ENCODE results near the gene PDE6C.

- TF ChIP-seq CTCF (IDR thresholded peaks at IDR 0.05; ENCODE audit: control extremely low read depth in 1 of 3, insufficient read depth in 1 of 3, low read depth in 1 of 3, low read length in 3 of 3) = no peak
- no peak for TF ChIP-seq ATF3 (IDR thresholded peaks at IDR 0.05; ENCODE audit: insufficient read depth, low read depth, low read length)
- TF ChIP-seq CEBPB (IDR thresholded peaks at IDR 0.05; ENCODE audit: low read depth, low read length) = no peak
- no peak for TF ChIP-seq TAF1 (IDR thresholded peaks at IDR 0.05; ENCODE audit: low read depth, low read length)
- TF ChIP-seq EP300 (IDR thresholded peaks at IDR 0.05; ENCODE audit: borderline replicate concordance in 1 of 2, low read depth in 2 of 2, low read length in 2 of 2) = no peak
- no peak for TF ChIP-seq BACH1 (IDR thresholded peaks at IDR 0.05; ENCODE audit: low read length)
- no peak for TF ChIP-seq SIN3A (conservative IDR thresholded peaks at IDR 0.05 in 1 of 2, IDR thresholded peaks at IDR 0.05 in 1 of 2; ENCODE audit: low read depth in 1 of 2, low read length in 2 of 2)
- no peak for TF ChIP-seq SP1 (IDR thresholded peaks at IDR 0.05; ENCODE audit: low read depth, low read length)
- no peak for TF ChIP-seq POLR2AphosphoS5 (IDR thresholded peaks at IDR 0.05; ENCODE audit: low read depth, low read length)
- no peak for TF ChIP-seq EZH2 (IDR thresholded peaks at IDR 0.05; ENCODE audit: low read depth, low read length, severe bottlenecking)
These were observed 18.6 kb upstream of the PDE6C start for GRCh38 chr10:93593749-93594148.

All from H1 (cell line).